Measurements from ENCODE around the gene CACNA1I. TPM values are rescaled to one million over a fixed set of nuclear protein-coding genes. Genes with fewer than 3 reads are reported as not detected.

Gene CACNA1I
- total and polyA plus RNA-seq, 2 donors (not counting 1 experiment from before 2014, with no cell fraction given) = under 0.01 to 0.01 TPM

GRCh38 chr22:39614442-39614841 lies 43.9 kb downstream of the CACNA1I start:
- no peak for DNase-seq (ENCODE audit: low read depth in 2 of 2)
- Histone ChIP-seq H3K4me1 (ENCODE audit: control insufficient read depth, extremely low read depth, insufficient read depth, low read length) (no peaks in the 10 kb centered on the region), H3K9me3 (ENCODE audit: control insufficient read depth, insufficient read depth, low read depth, low read length) (no peaks in the 10 kb centered on the region), H3K27me3 (ENCODE audit: control insufficient read depth, insufficient read depth, low read length) (peaks cover 7% of the 10 kb centered on the region), H2AFZ (ENCODE audit: low read length) (no peak overlapping the region), H3K27ac (ENCODE audit: insufficient read depth, low read length) (no peak overlapping the region), H4K20me1 (ENCODE audit: control insufficient read depth, extremely low read depth, insufficient read depth, low read length) (no peaks in the 10 kb centered on the region), H3K9ac (ENCODE audit: insufficient read depth, low read length) (no peak overlapping the region), H3K4me3 (replicated peaks in 1 of 4; ENCODE audit: control extremely low read depth in 1 of 4, insufficient read depth in 1 of 4, low read depth in 3 of 4, low read length in 4 of 4) (no peak overlapping the region), H3K36me3 (ENCODE audit: control insufficient read depth, insufficient read depth, low read length) (no peaks in the 10 kb centered on the region), H3K4me2 (ENCODE audit: extremely low read depth, insufficient read depth, low read length) (no peak overlapping the region), H3K79me2 (ENCODE audit: control insufficient read depth, insufficient read depth, low read length) (no peaks in the 10 kb centered on the region)
- TF ChIP-seq CTCF (conservative IDR thresholded peaks at IDR 0.05 in 1 of 2, IDR thresholded peaks at IDR 0.05 in 1 of 2; ENCODE audit: low read depth in 1 of 2, low read length in 2 of 2) (no peak), EZH2 (IDR thresholded peaks at IDR 0.05; ENCODE audit: low read length, missing control alignments) (no peak)

GRCh38 chr22:39616051-39616450 lies 45.5 kb downstream of the CACNA1I start:
- no peak overlapping the region for H3K27ac ChIP-seq (ENCODE audit: insufficient read depth, low read length)
- DNase-seq (ENCODE audit: low read depth in 2 of 2) = no peak
- H3K36me3 ChIP-seq (ENCODE audit: control insufficient read depth, insufficient read depth, low read length) = no peaks in the 10 kb centered on the region
- no peaks in the 10 kb centered on the region for H4K20me1 ChIP-seq (ENCODE audit: control insufficient read depth, extremely low read depth, insufficient read depth, low read length)
- no peak overlapping the region for H2AFZ ChIP-seq (ENCODE audit: low read length)
- H3K4me2 ChIP-seq (ENCODE audit: extremely low read depth, insufficient read depth, low read length) = no peak overlapping the region
- no peaks in the 10 kb centered on the region for H3K79me2 ChIP-seq (ENCODE audit: control insufficient read depth, insufficient read depth, low read length)
- peaks cover 3% of the 10 kb centered on the region for H3K27me3 ChIP-seq (ENCODE audit: control insufficient read depth, insufficient read depth, low read length)
- H3K9me3 ChIP-seq (ENCODE audit: control insufficient read depth, insufficient read depth, low read depth, low read length) = no peaks in the 10 kb centered on the region
- TF ChIP-seq CTCF (conservative IDR thresholded peaks at IDR 0.05 in 1 of 2, IDR thresholded peaks at IDR 0.05 in 1 of 2; ENCODE audit: low read depth in 1 of 2, low read length in 2 of 2) = no peak
- no peak for TF ChIP-seq EZH2 (IDR thresholded peaks at IDR 0.05; ENCODE audit: low read length, missing control alignments)
- H3K4me3 ChIP-seq (replicated peaks in 1 of 4; ENCODE audit: control extremely low read depth in 1 of 4, insufficient read depth in 1 of 4, low read depth in 3 of 4, low read length in 4 of 4) = no peak overlapping the region
- no peak overlapping the region for H3K9ac ChIP-seq (ENCODE audit: insufficient read depth, low read length)
- H3K4me1 ChIP-seq (ENCODE audit: control insufficient read depth, extremely low read depth, insufficient read depth, low read length) = no peaks in the 10 kb centered on the region

GRCh38 chr22:39616781-39617180 lies 46.2 kb downstream of the CACNA1I start:
- Histone ChIP-seq H2AFZ (ENCODE audit: low read length) (no peak overlapping the region), H3K4me2 (ENCODE audit: extremely low read depth, insufficient read depth, low read length) (no peak overlapping the region), H3K4me3 (replicated peaks in 1 of 4; ENCODE audit: control extremely low read depth in 1 of 4, insufficient read depth in 1 of 4, low read depth in 3 of 4, low read length in 4 of 4) (no peak overlapping the region), H3K27me3 (ENCODE audit: control insufficient read depth, insufficient read depth, low read length) (peaks cover 3% of the 10 kb centered on the region), H3K4me1 (ENCODE audit: control insufficient read depth, extremely low read depth, insufficient read depth, low read length) (no peaks in the 10 kb centered on the region), H3K9ac (ENCODE audit: insufficient read depth, low read length) (no peak overlapping the region), H3K79me2 (ENCODE audit: control insufficient read depth, insufficient read depth, low read length) (no peaks in the 10 kb centered on the region), H3K27ac (ENCODE audit: insufficient read depth, low read length) (no peak overlapping the region), H3K36me3 (ENCODE audit: control insufficient read depth, insufficient read depth, low read length) (no peaks in the 10 kb centered on the region), H3K9me3 (ENCODE audit: control insufficient read depth, insufficient read depth, low read depth, low read length) (no peaks in the 10 kb centered on the region), H4K20me1 (ENCODE audit: control insufficient read depth, extremely low read depth, insufficient read depth, low read length) (no peaks in the 10 kb centered on the region)
- TF ChIP-seq EZH2 (IDR thresholded peaks at IDR 0.05; ENCODE audit: low read length, missing control alignments) (no peak), CTCF (conservative IDR thresholded peaks at IDR 0.05 in 1 of 2, IDR thresholded peaks at IDR 0.05 in 1 of 2; ENCODE audit: low read depth in 1 of 2, low read length in 2 of 2) (no peak)
- DNase-seq (ENCODE audit: low read depth in 2 of 2) = no peak
